A172 (cell line): Measurements from ENCODE around the gene PCGF2. TPM values are rescaled to one million over a fixed set of nuclear protein-coding genes. Genes with fewer than 3 reads are reported as not detected.
A peak's percentile ranks its signal among the peaks of the same experiment; 100 is the strongest.
"Not testable (repeated sequence)": the region's sequence is repeated elsewhere in the genome, so short reads cannot be mapped to it uniquely, and the experiment has no call there.

Experiments
- DNase-seq: peaks from one replicate; pipeline ENCODE4 v3.0.0-alpha.2; 2015; ENCODE audit warnings: low spot score
- total RNA-seq: library from RNA; depleted of rRNA; stranded (reverse); fragments of >200 nt; shearing (Covaris generic); gene quantifications from 2 replicates; pipeline ENCODE4 v1.2.3, GENCODE V29; 2014; rRNA removed

The PCGF2 gene
- 8.2 and 9.9 TPM in 2 replicates for total RNA-seq

GRCh38 chr17:38748149-38748891 lies at the start of gene PCGF2:
Gene PCGF2, minus strand, starts transcription at chr17:38748336. Its CDS starts 7,934 bp downstream, at chr17:38740402.
- peak; percentile 92 for DNase-seq

- DNase-seq, result no peak
Measured at GRCh38 chr17:38797828-38798227, 49.7 kb upstream of the PCGF2 start.

GRCh38 chr17:38797158-38797490 lies 49.0 kb upstream of the PCGF2 start:
- DNase-seq, result no peak

GRCh38 chr17:38796451-38797157 lies 48.5 kb upstream of the PCGF2 start:
- no peak for DNase-seq

GRCh38 chr17:38794221-38794620 lies 46.1 kb upstream of the PCGF2 start:
- no peak for DNase-seq

GRCh38 chr17:38791162-38791561 lies 43.0 kb upstream of the PCGF2 start:
- DNase-seq, result no peak

- DNase-seq, result peak; percentile 33
Measured at GRCh38 chr17:38790148-38790707, 42.1 kb upstream of the PCGF2 start.

GRCh38 chr17:38789185-38789584 lies 41.0 kb upstream of the PCGF2 start:
- DNase-seq, result no peak

- DNase-seq, result not testable (repeated sequence)
Measured at GRCh38 chr17:38787999-38788398, 39.9 kb upstream of the PCGF2 start.

GRCh38 chr17:38786372-38786771 lies 38.2 kb upstream of the PCGF2 start:
- DNase-seq, result no peak

- no peak for DNase-seq
Measured at GRCh38 chr17:38783227-38783626, 35.1 kb upstream of the PCGF2 start.

GRCh38 chr17:38779965-38780752 lies 32.0 kb upstream of the PCGF2 start:
- no peak for DNase-seq

- DNase-seq, result no peak
Measured at GRCh38 chr17:38777641-38778250, 29.6 kb upstream of the PCGF2 start.

- DNase-seq, result no peak
Measured at GRCh38 chr17:38773258-38773657, 25.1 kb upstream of the PCGF2 start.

- DNase-seq, result no peak
Measured at GRCh38 chr17:38768417-38768816, 20.3 kb upstream of the PCGF2 start.

GRCh38 chr17:38766341-38766740 lies 18.2 kb upstream of the PCGF2 start:
- no peak for DNase-seq

- DNase-seq, result no peak
Measured at GRCh38 chr17:38762231-38762630, 14.1 kb upstream of the PCGF2 start.

- peak; percentile 31 for DNase-seq
Measured at GRCh38 chr17:38761612-38762011, 13.5 kb upstream of the PCGF2 start.

GRCh38 chr17:38753071-38753506 lies 5.0 kb upstream of the PCGF2 start:
- no peak for DNase-seq

- peak; percentile 100 for DNase-seq
Measured at GRCh38 chr17:38752308-38753070, 4.4 kb upstream of the PCGF2 start, which contains the start of gene PSMB3. Gene PSMB3, plus strand, starts transcription at chr17:38752741. Its CDS starts 86 bp downstream, at chr17:38752827.

- DNase-seq, result peak; percentile 82
Measured at GRCh38 chr17:38751808-38752307, 3.7 kb upstream of the PCGF2 start.
